HepG2 (cell line): Measurements from ENCODE around the gene PRKAG1. TPM values are rescaled to one million over a fixed set of nuclear protein-coding genes. Genes with fewer than 3 reads are reported as not detected.

Experiments used
- AGO1 ChIP-seq: fragments of 200-400 bp; formaldehyde crosslinking; IDR thresholded peaks from 2 replicates; pipeline ENCODE4 v1.6.1; 2017; ENCODE audit warnings: mild to moderate bottlenecking, low read depth, low read length, moderate library complexity; ENCODE audit not compliant: poor library complexity, severe bottlenecking
- ARID3A ChIP-seq: IDR thresholded peaks from 2 replicates; pipeline ENCODE4 v1.6.1; 2012; ENCODE audit warnings: low read depth, low read length, improper control_type of control experiment
- ATF7-NPFF ChIP-seq: sonication (generic); formaldehyde crosslinking; IDR thresholded peaks from 2 replicates; pipeline ENCODE4 v1.8.1; 2023; ENCODE audit warnings: mild to moderate bottlenecking, low read depth, missing genetic modification reagents, moderate library complexity
- CREM ChIP-seq, 2 experiments: sonication (generic) in 1 of 2; formaldehyde crosslinking in 1 of 2; IDR thresholded peaks; 2 replicates each; pipeline versions ENCODE4 v1.4.0 to v1.6.1; 2016 to 2020; ENCODE audit warnings: antibody characterized with exemption in 1 of 2, mild to moderate bottlenecking in 1 of 2, missing genetic modification reagents in 1 of 2
- DNMT3B ChIP-seq: conservative IDR thresholded peaks from 2 replicates; pipeline ENCODE4 v1.6.1; 2016; ENCODE audit warnings: missing biosample characterization, control low read depth
- E2F5 ChIP-seq: sonication (generic); formaldehyde crosslinking; conservative IDR thresholded peaks from 2 replicates; pipeline ENCODE4 v1.4.0; 2020; ENCODE audit warnings: missing genetic modification reagents
- EHMT2 ChIP-seq: fragments of 200-600 bp; sonication (generic); IDR thresholded peaks from 2 replicates; pipeline ENCODE4 v1.7.0; 2017; ENCODE audit warnings: antibody characterized with exemption, low read depth, low read length, borderline replicate concordance
- FIP1L1 ChIP-seq: fragments of 200-400 bp; formaldehyde crosslinking; IDR thresholded peaks from 2 replicates; pipeline ENCODE4 v1.6.1; 2018; ENCODE audit warnings: low read depth, mild to moderate bottlenecking, low read length, moderate library complexity, borderline replicate concordance; ENCODE audit not compliant: insufficient read depth
- FOXM1 ChIP-seq: sonication (generic); formaldehyde crosslinking; IDR thresholded peaks from 2 replicates; pipeline ENCODE4 v1.5.0; 2020; ENCODE audit warnings: missing genetic modification reagents
- HMGA1 ChIP-seq: sonication (generic); formaldehyde crosslinking; conservative IDR thresholded peaks from 2 replicates; pipeline ENCODE4 v1.4.0; 2020; ENCODE audit warnings: missing genetic modification reagents
- KDM2A ChIP-seq: sonication (generic); formaldehyde crosslinking; IDR thresholded peaks from 2 replicates; pipeline ENCODE4 v1.4.0; 2020; ENCODE audit warnings: low read depth, missing genetic modification reagents, borderline replicate concordance
- MATR3 ChIP-seq: sonication (generic); formaldehyde crosslinking; IDR thresholded peaks from 2 replicates; pipeline ENCODE4 v1.4.0; 2020; ENCODE audit warnings: missing genetic modification reagents
- RFX5 ChIP-seq: IDR thresholded peaks from 2 replicates; pipeline ENCODE4 v1.6.1; 2011; ENCODE audit warnings: low read depth, low read length, improper control_type of control experiment
- SRSF4 ChIP-seq: fragments of 200-400 bp; formaldehyde crosslinking; IDR thresholded peaks from one replicate; pipeline ENCODE4 v1.6.1; 2018; ENCODE audit warnings: mild to moderate bottlenecking, low read depth, low read length, moderate library complexity; ENCODE audit not compliant: poor library complexity, severe bottlenecking
- ZBTB40 ChIP-seq, 2 experiments: fragments of 450-650 bp in 1 of 2; sonication (generic) in 1 of 2; formaldehyde crosslinking in 1 of 2; IDR thresholded peaks; 2 replicates each; pipeline versions ENCODE4 v1.6.1 to v1.8.0; 2016 to 2022; ENCODE audit warnings: antibody characterized with exemption in 1 of 2, mild to moderate bottlenecking in 1 of 2, missing genetic modification reagents in 1 of 2
- ZNF619 ChIP-seq: sonication (generic); formaldehyde crosslinking; IDR thresholded peaks from 2 replicates; pipeline ENCODE4 v1.4.0; 2020; ENCODE audit warnings: mild to moderate bottlenecking, missing genetic modification reagents
- polyA plus RNA-seq, 8 experiments: library from polyadenylated mRNA; depleted of rRNA in 3 of 8; stranded (reverse) in 7 of 8; unstranded in 1 of 8; fragments of >200 nt; fragmentation: Illumina TruSeq in 4 of 8; extraction: Trizol in 4 of 8; gene quantifications; 2 replicates each; pipeline versions ENCODE4 v1.2.1 to v1.2.3, GENCODE V29; 2011 to 2016; ENCODE audit warnings: low read depth in 4 of 8, missing spikeins in 1 of 8, mixed read lengths in 1 of 8; ENCODE audit not compliant: insufficient read depth in 1 of 8
- total RNA-seq, 5 experiments: library from RNA; depleted of rRNA; stranded (reverse); fragments of >200 nt; fragmentation: Illumina TruSeq; extraction: Trizol; gene quantifications; 2 replicates each; pipeline ENCODE4 v1.2.3, GENCODE V29; 2016; ENCODE audit warnings: low read depth in 1 of 5

The PRKAG1 gene
- total and polyA plus RNA-seq, 2 of the 13 experiments (the other 11 are each of a cell fraction or from before 2014, with no cell fraction given), result 26.1 to 32.8 TPM

GRCh38 chr12:49018261-49019119 is at the start of gene PRKAG1 (continued):
- TF ChIP-seq ZBTB40 (IDR thresholded peaks at IDR 0.05) (peak; percentile 83), ZBTB40 (CRISPR knock-in tag; IDR thresholded peaks at IDR 0.05) (peak; percentile 2; the same call in 1 of the 2 replicates), RFX5 (0 out of 2 replicates have a peak, but pooled peaks have one; percentile 17), FOXM1 (no peak), DNMT3B (CRISPR knock-in tag) (no peak; the same call in 1 of the 2 replicates), AGO1 (peak; percentile 96), CREM (IDR thresholded peaks at IDR 0.05) (peak; percentile 92), CREM (CRISPR knock-in tag; IDR thresholded peaks at IDR 0.05) (no peak), FIP1L1 (peak; percentile 93; the same call in 1 of the 2 replicates), HMGA1 (CRISPR knock-in tag) (no peak), EHMT2 (no peak), ATF7-NPFF (peak; percentile 56; the same call in 1 of the 2 replicates), MATR3 (no peak), ARID3A (peak; percentile 5; the same call in 1 of the 2 replicates), SRSF4 (peak; percentile 62), KDM2A (peak; percentile 100), E2F5 (CRISPR knock-in tag) (no peak), ZNF619 (CRISPR knock-in tag) (peak; percentile 98)
